Measurements from ENCODE around the gene SUMO2.
"Not testable (repeated sequence)": the region's sequence is repeated elsewhere in the genome, so short reads cannot be mapped to it uniquely, and the experiment has no call there.

Gene SUMO2

GRCh38 chr17:75160211-75160610 lies 22.5 kb downstream of the SUMO2 start:
- DNase-seq (ENCODE audit: extremely low spot score): no peak
- TF ChIP-seq, protein P1, sequence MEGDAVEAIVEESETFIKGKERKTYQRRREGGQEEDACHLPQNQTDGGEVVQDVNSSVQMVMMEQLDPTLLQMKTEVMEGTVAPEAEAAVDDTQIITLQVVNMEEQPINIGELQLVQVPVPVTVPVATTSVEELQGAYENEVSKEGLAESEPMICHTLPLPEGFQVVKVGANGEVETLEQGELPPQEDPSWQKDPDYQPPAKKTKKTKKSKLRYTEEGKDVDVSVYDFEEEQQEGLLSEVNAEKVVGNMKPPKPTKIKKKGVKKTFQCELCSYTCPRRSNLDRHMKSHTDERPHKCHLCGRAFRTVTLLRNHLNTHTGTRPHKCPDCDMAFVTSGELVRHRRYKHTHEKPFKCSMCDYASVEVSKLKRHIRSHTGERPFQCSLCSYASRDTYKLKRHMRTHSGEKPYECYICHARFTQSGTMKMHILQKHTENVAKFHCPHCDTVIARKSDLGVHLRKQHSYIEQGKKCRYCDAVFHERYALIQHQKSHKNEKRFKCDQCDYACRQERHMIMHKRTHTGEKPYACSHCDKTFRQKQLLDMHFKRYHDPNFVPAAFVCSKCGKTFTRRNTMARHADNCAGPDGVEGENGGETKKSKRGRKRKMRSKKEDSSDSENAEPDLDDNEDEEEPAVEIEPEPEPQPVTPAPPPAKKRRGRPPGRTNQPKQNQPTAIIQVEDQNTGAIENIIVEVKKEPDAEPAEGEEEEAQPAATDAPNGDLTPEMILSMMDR (IDR thresholded peaks at IDR 0.05; ENCODE audit: control extremely low read depth, extremely low read depth, low read depth, missing control alignments): no peak
- CTCF ChIA-PET: interaction anchor here (1.2 to 3.2 kb wide), 4 partner anchors 12 to 252 kb away, joined by 3 to 12 read pairs (median 3); no protein-coding TSS in a partner anchor
- POLR2A ChIA-PET: no interaction called here

- CTCF ChIA-PET: interaction anchor here (1.0 to 3.2 kb wide), 6 partner anchors 11 to 253 kb away, joined by 3 to 12 read pairs (median 3); no protein-coding TSS in a partner anchor
- TF ChIP-seq, protein P1 (IDR thresholded peaks at IDR 0.05; ENCODE audit: control extremely low read depth, extremely low read depth, low read depth, missing control alignments): no peak
- DNase-seq (ENCODE audit: extremely low spot score): no peak
- POLR2A ChIA-PET: no interaction called here
Measured at GRCh38 chr17:75159196-75160031, 23.3 kb downstream of the SUMO2 start.

DNA sequence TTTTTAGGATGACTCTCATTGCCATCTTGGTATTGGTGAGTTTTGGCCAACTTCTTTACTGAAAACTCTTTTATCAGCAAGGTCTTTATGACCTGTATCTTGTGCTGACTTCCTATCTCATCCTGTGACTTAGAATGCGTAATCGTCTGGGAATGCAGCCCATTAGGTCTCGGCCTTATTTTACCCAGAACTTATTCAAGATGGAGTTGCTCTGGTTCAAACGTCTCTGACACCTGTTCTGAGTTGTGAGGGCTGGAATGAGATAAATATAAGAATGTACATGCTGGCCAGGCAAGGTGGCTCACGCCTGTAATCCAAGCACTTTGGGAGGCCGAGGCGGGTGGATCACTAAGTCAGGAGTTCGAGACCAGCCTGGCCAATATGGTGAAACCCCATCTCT lies 24.3 kb downstream of the SUMO2 start:
- POLR2A ChIA-PET; DNase-seq (ENCODE audit: extremely low spot score): not testable (repeated sequence)
- CTCF ChIA-PET: interaction anchor here (1.0 to 3.2 kb wide), 4 partner anchors 10 to 43 kb away, joined by 3 to 12 read pairs (median 4); no protein-coding TSS in a partner anchor

DNA sequence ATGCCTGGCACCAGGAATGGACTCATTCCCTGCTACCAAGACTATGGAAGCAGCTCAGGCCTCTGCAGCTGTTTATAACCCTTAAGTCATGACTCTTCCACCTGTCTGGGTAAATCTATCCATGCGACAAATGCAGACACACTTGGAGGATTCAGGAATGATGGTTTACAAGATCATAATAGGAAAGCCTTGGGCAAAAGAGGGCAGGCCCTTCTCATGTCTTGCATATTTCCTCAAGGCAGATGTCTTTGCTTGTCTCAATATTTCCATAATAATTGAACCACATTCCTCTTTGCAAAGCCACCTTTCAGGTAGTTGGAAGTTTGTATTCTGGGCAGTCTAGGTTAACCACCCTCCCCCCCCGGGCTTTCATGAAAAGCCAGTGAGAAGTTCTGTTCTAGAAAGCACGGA lies 27.6 kb downstream of the SUMO2 start:
- TF ChIP-seq, protein P1 (IDR thresholded peaks at IDR 0.05; ENCODE audit: control extremely low read depth, extremely low read depth, low read depth, missing control alignments): no peak
- DNase-seq (ENCODE audit: extremely low spot score): no peak
- POLR2A ChIA-PET: interaction anchor here (0.6 to 1.5 kb wide), 14 partner anchors 10 to 361 kb away, joined by 3 to 20 read pairs (median 4); partner anchors contain the start of genes ARMC7, MIF4GD, MRPL58 and NT5C
- CTCF ChIA-PET: interaction anchor here (1.0 to 2.6 kb wide), 6 partner anchors 8 to 47 kb away, joined by 3 to 10 read pairs (median 6); partner anchors contain the start of gene NT5C

GRCh38 chr17:75154195-75155106 lies 28.3 kb downstream of the SUMO2 start, which contains the start of gene JPT1:
JPT1 (minus strand) TSS chr17:75154512; CDS start chr17:75154397, 115 bp downstream.
- TF ChIP-seq, protein P1 (IDR thresholded peaks at IDR 0.05; ENCODE audit: control extremely low read depth, extremely low read depth, low read depth, missing control alignments): no peak
- DNase-seq (ENCODE audit: extremely low spot score): peak; percentile 99
- POLR2A ChIA-PET: interaction anchor here (0.5 to 1.5 kb wide), 17 partner anchors 10 to 362 kb away, joined by 3 to 20 read pairs (median 4); partner anchors contain the start of genes ARMC7, MIF4GD, MRPL58 and NT5C
- CTCF ChIA-PET: interaction anchor here (1.0 to 1.6 kb wide), 5 partner anchors 9 to 47 kb away, joined by 3 to 7 read pairs (median 6); partner anchors contain the start of gene NT5C

- TF ChIP-seq, protein P1 (IDR thresholded peaks at IDR 0.05; ENCODE audit: control extremely low read depth, extremely low read depth, low read depth, missing control alignments): no peak
- ChIA-PET CTCF (interaction anchor here (1.5 kb wide), 1 partner anchor 23 kb away, joined by 6 read pairs; the partner anchor contains the start of gene NT5C), POLR2A (interaction anchor here (1.0 to 1.5 kb wide), 11 partner anchors 9 to 363 kb away, joined by 3 to 20 read pairs (median 4); partner anchors contain the start of genes ARMC7, MIF4GD, MRPL58 and NT5C)
- DNase-seq (ENCODE audit: extremely low spot score): peak; percentile 19
Measured at GRCh38 chr17:75153780-75154194, 29.0 kb downstream of the SUMO2 start.

Measured in GM10248 (cell line).